Endodermal cell (in vitro differentiated cells): ENCODE results near the gene GNAL. TPM values are rescaled to one million over a fixed set of nuclear protein-coding genes. Genes with fewer than 3 reads are reported as not detected.

Experiments used
- DNase-seq: peaks from one replicate; pipeline ENCODE4 v3.0.0-alpha.2; 2017
- H3K27ac ChIP-seq: 2 replicates; pipeline ENCODE4 v1.5.1; 2013; ENCODE audit warnings: mild to moderate bottlenecking, low read depth, low read length, moderate library complexity
- H3K27me3 ChIP-seq: 2 replicates; pipeline ENCODE4 v1.6.1; 2013; ENCODE audit warnings: mild to moderate bottlenecking, low read length, moderate library complexity; ENCODE audit not compliant: insufficient read depth, control insufficient read depth, poor library complexity, severe bottlenecking
- H3K36me3 ChIP-seq: 2 replicates; pipeline ENCODE4 v1.7.0; 2013; ENCODE audit warnings: mild to moderate bottlenecking, low read length, moderate library complexity; ENCODE audit not compliant: control insufficient read depth, insufficient read depth
- H3K4me1 ChIP-seq: one replicate; pipeline ENCODE4 v1.7.0; 2013; ENCODE audit warnings: low read length; ENCODE audit not compliant: control insufficient read depth, insufficient read depth
- H3K4me3 ChIP-seq: 2 replicates; pipeline ENCODE4 v1.5.1; 2013; ENCODE audit warnings: mild to moderate bottlenecking, low read length, moderate library complexity
- H3K9ac ChIP-seq: 2 replicates; pipeline ENCODE4 v1.6.1; 2013; ENCODE audit warnings: mild to moderate bottlenecking, low read length, moderate library complexity; ENCODE audit not compliant: poor library complexity, severe bottlenecking; ENCODE audit errors: extremely low read depth
- H3K9me3 ChIP-seq: 2 replicates; pipeline ENCODE4 v1.6.1; 2013; ENCODE audit warnings: mild to moderate bottlenecking, low read length, moderate library complexity; ENCODE audit not compliant: control insufficient read depth
- H3K27ac Mint-ChIP-seq: 2 replicates; pipeline ENCODE4 v1.8.0; 2020; ENCODE audit warnings: mixed read lengths
- H3K27me3 Mint-ChIP-seq: 2 replicates; pipeline ENCODE4 v1.8.0; 2021; ENCODE audit warnings: mild to moderate bottlenecking, mixed read lengths; ENCODE audit not compliant: insufficient read depth
- H3K36me3 Mint-ChIP-seq: 2 replicates; pipeline ENCODE4 v1.8.0; 2020; ENCODE audit warnings: low read depth, mixed read lengths
- H3K4me1 Mint-ChIP-seq: 2 replicates; pipeline ENCODE4 v1.8.0; 2020; ENCODE audit warnings: mixed read lengths
- H3K4me3 Mint-ChIP-seq: 2 replicates; pipeline ENCODE4 v1.8.0; 2020; ENCODE audit warnings: mild to moderate bottlenecking, moderate library complexity, mixed read lengths
- H3K9me3 Mint-ChIP-seq: 2 replicates; pipeline ENCODE4 v1.8.0; 2020; ENCODE audit warnings: mild to moderate bottlenecking, mixed read lengths
- WGBS, 2 experiments: methylation state at CpG; one replicate each; pipeline versions ENCODE4 v1.1.5 to v1.1.7; 2013; ENCODE audit warnings: missing lambda C conversion rate in 2 of 2, mixed read lengths in 1 of 2; ENCODE audit not compliant: insufficient coverage in 1 of 2, insufficient read length in 1 of 2; 5-methylcytosine and 5-hydroxymethylcytosine counted together
- total RNA-seq, 2 donors: library from RNA; stranded (reverse); fragmentation: NEBNext Ultra II Directional in 1 of 2; extraction: Animal tissue kit (Norgen Biotek cat#: 25700) in 1 of 2; gene quantifications; 2 replicates in 1 of 2; 3 replicates in 1 of 2; pipeline ENCODE4 v1.2.1, GENCODE V29; 2021
- TF ChIP-seq, protein P1 (sequence below): fragments of 200-600 bp; sonication (generic); conservative IDR thresholded peaks from 2 replicates; pipeline ENCODE4 v1.5.0; 2021; ENCODE audit warnings: antibody characterized with exemption, mild to moderate bottlenecking

Gene GNAL
- total RNA-seq, 2 donors from 2014 or later: 37.9 to 58.2 TPM

DNA sequence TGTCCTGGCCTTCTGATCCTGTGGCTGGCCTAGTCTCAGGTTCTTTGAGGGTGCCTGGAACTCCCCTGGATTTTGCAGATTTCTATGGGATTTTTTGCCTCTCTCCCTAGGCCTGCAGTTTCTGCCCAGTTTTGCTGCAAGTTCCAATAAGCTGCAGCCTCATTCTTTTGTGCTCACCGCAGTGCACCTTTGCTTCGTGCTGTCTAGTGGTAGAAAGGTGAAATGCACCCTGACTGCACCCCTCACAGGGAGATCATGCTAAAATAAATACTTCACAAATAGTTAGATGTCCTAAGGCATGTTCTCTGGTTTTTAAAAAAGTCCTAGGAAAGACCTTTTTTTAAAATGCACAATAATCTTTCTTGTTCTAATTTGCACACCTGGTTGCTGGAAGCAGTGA, 72.5 kb downstream of the GNAL start:
- Histone ChIP-seq H3K27me3 (no peaks in the 10 kb centered on the region), H3K9ac (no peak overlapping the region), H3K27ac (no peak overlapping the region), H3K36me3 (peaks cover 38% of the 10 kb centered on the region), H3K4me3 (no peak overlapping the region), H3K4me1 (no peaks in the 10 kb centered on the region), H3K9me3 (no peaks in the 10 kb centered on the region)
- no peak overlapping the region for H3K4me3 Mint-ChIP-seq
- TF ChIP-seq, protein P1, sequence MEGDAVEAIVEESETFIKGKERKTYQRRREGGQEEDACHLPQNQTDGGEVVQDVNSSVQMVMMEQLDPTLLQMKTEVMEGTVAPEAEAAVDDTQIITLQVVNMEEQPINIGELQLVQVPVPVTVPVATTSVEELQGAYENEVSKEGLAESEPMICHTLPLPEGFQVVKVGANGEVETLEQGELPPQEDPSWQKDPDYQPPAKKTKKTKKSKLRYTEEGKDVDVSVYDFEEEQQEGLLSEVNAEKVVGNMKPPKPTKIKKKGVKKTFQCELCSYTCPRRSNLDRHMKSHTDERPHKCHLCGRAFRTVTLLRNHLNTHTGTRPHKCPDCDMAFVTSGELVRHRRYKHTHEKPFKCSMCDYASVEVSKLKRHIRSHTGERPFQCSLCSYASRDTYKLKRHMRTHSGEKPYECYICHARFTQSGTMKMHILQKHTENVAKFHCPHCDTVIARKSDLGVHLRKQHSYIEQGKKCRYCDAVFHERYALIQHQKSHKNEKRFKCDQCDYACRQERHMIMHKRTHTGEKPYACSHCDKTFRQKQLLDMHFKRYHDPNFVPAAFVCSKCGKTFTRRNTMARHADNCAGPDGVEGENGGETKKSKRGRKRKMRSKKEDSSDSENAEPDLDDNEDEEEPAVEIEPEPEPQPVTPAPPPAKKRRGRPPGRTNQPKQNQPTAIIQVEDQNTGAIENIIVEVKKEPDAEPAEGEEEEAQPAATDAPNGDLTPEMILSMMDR: peak; percentile 75
- 87 to 100% methylated on average over 1 to 2 of the region's 2 CpGs for WGBS, 2 experiments
- H3K9me3 Mint-ChIP-seq: no peaks in the 10 kb centered on the region
- H3K36me3 Mint-ChIP-seq: peaks cover 59% of the 10 kb centered on the region
- DNase-seq: peak; percentile 79
- no peaks in the 10 kb centered on the region for H3K27me3 Mint-ChIP-seq
- H3K4me1 Mint-ChIP-seq: peaks cover 3% of the 10 kb centered on the region
- peak overlapping the region; percentile 87 for H3K27ac Mint-ChIP-seq

DNA sequence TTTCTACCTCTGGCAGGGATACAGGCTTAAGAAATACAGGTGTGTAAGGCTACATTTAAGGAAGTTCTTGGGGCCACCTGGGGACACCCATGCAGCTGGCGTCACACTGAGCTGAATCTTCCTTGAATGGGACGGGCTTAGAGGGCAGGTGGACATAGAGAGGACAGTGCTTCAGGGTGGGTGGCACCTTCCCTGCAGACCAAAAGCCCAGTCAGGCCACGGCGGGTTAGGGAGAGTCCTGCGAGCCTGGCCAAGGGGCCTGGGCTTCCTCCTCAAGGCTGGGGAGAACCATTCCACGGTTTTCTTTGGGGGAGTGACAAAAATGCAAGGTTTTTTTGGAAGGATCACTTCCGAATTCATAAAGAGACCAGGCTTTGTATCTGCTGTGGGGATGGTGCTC, 73.4 kb downstream of the GNAL start:
- Histone ChIP-seq H3K27me3 (no peaks in the 10 kb centered on the region), H3K9ac (no peak overlapping the region), H3K9me3 (no peaks in the 10 kb centered on the region), H3K36me3 (peaks cover 32% of the 10 kb centered on the region), H3K27ac (no peak overlapping the region), H3K4me1 (no peaks in the 10 kb centered on the region), H3K4me3 (no peak overlapping the region)
- 86 to 90% methylated on average over 5 to 7 of the region's 7 CpGs for WGBS, 2 experiments
- Mint-ChIP-seq H3K9me3 (no peaks in the 10 kb centered on the region), H3K27me3 (no peaks in the 10 kb centered on the region), H3K36me3 (peaks cover 54% of the 10 kb centered on the region), H3K4me3 (no peak overlapping the region), H3K4me1 (peaks cover 3% of the 10 kb centered on the region), H3K27ac (no peak overlapping the region)
- TF ChIP-seq, protein P1: no peak
- DNase-seq: no peak

DNA sequence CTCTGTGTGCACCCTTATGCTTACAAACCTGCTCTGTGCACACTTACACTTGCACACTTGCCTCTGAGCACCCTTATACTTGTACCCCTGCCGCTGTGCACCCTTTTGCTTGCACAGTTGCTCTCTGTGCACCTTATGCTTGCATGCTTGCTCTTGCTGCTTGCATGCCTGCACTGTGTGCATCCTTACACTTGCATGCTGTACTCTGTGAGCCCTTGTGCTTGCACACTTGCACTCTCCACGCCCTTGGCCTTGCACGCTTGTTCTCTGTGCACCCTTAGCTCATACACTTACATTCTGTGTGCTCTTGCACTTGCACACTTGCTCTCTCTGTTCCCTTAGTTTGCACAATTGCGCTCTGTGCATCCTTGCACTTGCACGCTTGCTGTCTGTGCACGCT, 78.3 kb downstream of the GNAL start:
- peaks cover 29% of the 10 kb centered on the region for H3K36me3 Mint-ChIP-seq
- no peak overlapping the region for H3K4me3 Mint-ChIP-seq
- Histone ChIP-seq H3K4me3 (no peak overlapping the region), H3K4me1 (no peaks in the 10 kb centered on the region), H3K36me3 (peaks cover 29% of the 10 kb centered on the region), H3K27me3 (no peaks in the 10 kb centered on the region), H3K9ac (no peak overlapping the region), H3K9me3 (no peaks in the 10 kb centered on the region), H3K27ac (no peak overlapping the region)
- H3K9me3 Mint-ChIP-seq: no peaks in the 10 kb centered on the region
- no peak for DNase-seq
- WGBS, 2 experiments: 97 to 98% methylated on average over 6 of the region's 6 CpGs
- H3K27ac Mint-ChIP-seq: no peak overlapping the region
- no peaks in the 10 kb centered on the region for H3K27me3 Mint-ChIP-seq
- TF ChIP-seq, protein P1: no peak
- H3K4me1 Mint-ChIP-seq: no peaks in the 10 kb centered on the region
